Inflammatory macrophage treated with lipopolysaccharide for 1 hour (primary cell): ENCODE data around the gene MAGI1.
"Not testable (repeated sequence)": the region's sequence is repeated elsewhere in the genome, so short reads cannot be mapped to it uniquely, and the experiment has no call there.

Source experiments
- DNase-seq, 2 donors: peaks; one replicate each; pipeline ENCODE4 v3.0.0-alpha.2; 2020 to 2022

Gene MAGI1

DNA sequence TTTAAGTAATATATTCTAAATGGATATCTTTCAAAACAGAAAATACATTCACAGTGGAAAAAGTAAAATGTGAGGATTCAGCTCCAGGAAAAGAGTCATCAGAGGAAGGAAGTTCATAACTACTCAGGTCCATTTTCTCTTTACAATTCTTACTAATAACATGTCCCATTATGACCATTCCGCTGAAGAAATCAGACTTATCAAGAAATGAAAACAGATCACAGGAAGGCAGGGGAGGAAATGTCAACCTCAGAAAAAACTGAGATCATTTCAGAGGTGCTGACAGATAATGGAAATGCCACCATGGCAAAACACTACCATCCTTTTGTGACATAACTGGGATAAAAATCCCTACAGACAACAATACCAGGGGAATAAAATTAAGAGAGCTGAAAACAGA, 139.5 kb downstream of the MAGI1 start:
- DNase-seq = no peak

DNA sequence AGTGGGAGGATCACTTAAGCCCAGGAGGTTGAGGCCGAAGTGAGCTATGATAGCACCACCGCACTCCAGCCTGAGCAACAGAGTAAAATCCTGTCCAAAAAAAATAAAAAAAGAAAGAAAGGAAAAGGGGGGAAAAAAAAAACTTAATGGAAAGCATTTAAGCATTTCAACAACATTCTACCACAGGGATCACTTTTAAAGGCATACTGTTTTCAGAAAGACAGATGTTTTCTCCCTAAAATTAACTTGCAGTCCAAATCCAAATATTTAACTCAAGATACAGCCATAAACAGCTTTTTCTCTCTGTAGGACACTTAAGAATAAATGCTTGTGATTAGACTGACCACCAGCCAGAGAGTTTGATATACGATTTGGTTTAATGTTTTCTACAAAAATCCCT, 141.0 kb downstream of the MAGI1 start:
- no peak for DNase-seq

DNA sequence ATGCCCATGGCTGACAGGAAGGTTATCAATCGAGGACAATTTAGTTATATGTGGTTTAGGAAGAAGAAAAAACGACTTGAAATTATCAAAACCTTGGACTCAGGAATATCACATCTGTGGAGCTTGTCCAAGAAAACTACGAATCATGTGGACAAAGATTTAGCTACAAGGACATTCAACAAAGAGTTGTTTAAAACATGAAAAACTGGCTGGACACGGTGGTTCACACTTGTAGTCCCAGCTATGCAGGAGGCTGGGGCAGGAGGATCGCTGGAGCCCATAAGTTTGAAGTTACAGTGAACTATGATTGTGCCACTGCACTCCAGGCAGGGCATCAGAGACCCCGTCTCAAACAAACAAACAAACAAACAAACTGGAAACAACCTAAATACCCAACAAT, 142.4 kb downstream of the MAGI1 start:
- DNase-seq = no peak

DNA sequence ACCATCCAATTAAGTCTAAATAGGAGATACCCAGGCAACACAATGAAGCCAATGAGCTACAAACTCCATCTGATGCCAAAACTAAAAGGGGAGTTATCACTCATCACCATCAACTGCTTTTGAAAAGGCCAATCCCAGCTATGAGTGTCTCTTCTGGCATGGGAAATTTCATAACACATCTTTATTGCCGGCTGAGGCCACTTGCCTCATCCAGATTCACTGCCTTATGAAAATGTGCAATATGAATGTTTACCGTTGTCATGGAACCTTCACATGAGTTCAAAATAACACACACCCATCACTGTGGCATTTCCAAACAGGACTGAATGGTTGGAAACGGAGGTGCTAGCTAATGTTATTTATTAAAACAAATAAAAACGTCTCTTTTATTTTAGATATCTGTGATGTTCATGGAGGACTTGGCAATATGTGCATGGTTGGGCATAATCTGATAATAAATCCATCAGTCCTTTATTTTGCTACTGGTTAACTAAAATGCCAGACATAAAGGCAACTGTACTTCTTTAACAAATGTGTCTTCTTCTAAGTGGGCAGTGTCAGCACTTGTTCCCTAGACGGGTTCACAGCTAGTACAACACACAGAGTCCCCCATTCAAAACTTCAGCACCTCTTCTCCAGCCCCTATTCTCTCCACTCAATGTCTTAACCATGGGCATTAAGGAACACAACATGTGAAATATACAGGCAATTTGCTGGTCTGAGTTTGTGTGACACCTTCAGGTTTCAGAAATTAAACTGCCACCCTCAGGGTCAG, 143.9 kb downstream of the MAGI1 start:
- DNase-seq = no peak

DNA sequence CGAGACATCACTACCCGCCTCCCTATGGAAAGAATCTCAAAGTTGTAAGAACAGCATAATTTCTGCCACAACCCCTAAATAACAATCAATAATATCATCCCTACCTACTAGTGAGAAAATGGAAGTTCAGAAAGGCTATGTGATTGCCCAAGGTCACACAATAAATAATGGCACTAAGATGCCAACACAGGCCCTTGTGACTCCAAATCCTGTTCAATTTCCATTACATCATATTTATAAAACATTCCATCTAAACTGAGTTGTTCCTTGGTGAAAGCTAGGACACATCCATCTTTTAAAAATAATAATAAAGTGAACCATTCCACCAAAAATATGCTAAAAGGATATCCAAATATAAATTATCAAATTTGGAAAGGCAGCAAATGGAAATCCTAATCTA, 144.6 kb downstream of the MAGI1 start:
- DNase-seq = no peak

DNA sequence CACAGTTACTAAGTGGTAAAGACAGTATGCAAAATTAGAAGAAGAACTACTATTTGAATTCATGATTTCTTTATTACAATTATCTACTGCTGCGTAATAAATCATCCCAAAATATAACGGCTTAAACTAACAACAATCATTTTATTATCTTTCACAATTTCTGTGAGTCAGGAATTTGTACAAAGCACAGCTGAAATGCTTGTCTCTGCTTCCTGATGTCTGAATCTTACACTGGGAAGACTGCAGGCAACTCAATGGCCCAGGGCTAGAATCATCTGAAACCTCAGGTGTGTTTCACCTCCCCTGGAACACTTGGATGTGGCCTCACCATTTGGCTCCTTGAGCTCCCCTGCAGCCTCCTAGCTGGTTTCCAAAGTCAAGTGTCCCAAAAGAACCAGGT, 145.1 kb downstream of the MAGI1 start:
- no peak for DNase-seq

DNA sequence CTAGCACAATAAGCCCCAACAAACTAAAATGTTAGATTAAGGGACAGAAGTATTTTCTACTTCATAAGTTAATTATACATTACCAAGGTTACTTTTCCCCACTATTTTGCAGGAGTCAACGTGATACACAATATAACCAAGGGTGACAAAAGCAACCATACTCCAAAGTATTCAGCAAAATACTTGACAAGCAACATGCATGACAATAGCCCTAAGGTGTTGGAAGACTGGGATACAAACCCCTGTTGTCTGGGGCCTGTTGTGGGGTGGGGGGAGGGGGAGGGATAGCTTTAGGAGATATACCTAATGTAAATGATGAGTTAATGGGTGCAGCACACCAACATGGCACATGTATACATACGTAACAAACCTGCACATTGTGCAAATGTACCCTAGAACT, 147.2 kb downstream of the MAGI1 start:
- not testable (repeated sequence) for DNase-seq

DNA sequence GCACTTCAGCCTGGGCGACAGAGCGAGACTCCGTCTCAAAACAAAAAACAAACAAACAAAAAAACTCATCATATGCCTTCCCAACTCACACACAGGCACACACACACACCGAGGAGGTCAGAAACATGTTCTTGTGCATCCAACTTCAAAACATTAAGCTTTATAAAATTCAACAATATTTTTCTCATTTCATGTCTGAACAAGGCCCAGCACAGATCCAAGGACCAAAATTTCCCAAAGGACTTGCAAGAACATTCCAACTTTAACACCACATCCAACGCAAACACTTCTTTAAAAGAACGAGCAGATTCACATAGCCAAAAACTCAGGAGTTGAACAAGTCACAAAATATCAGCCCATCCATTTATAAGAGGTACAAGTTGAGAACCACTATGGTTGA, 148.4 kb downstream of the MAGI1 start:
- no peak for DNase-seq

DNA sequence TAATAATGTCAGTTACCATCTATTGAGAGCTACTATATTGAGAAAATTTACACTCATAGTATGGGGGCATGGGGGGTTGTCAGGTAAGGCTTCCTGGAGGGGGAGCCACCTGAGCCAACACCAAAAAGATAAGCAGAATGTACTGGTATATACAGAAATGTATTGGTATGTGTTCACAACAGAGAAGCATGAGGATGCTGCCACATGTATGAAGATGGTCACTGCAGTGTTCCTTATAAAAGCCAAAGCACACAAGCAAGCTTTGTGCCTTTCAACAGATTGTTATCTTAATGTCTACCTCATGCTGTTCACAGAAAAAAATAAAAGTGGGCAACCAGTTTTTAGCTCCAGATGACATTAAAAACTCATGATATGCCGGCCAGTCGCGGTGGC, 149.0 kb downstream of the MAGI1 start:
- DNase-seq = no peak

DNA sequence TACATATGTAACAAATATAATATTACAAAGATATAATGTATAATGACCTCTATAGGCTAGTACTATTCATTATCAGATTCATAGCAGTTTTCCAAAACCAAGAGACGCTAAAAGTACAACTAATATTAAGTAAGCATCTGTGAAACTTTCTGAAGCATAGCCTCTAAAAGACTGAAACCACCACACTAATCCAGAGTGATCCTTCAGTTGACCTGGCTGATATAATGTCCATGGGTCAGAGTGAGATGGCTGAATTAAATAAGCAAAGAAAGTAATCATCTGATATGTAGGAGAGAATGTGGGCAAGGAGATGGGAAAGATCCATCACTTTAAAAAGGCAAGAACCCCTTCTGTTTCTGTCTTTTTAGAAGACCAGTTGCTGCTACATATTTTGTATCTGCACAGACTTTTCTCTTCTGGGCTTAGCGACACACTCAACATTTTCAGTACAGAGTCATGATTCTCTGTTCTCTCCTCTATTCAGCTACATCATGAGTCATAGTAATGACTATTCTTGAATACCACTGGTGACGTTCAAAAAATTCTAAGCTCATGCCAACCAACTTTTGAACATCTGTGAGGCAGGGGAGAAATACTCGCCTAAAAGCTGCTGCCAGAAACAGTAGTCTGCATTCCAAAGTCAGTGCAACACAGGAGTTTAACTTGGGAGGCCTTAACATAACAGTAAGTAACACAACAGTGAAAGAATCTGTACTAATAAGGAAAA, 149.6 kb downstream of the MAGI1 start:
- DNase-seq = no peak

DNA sequence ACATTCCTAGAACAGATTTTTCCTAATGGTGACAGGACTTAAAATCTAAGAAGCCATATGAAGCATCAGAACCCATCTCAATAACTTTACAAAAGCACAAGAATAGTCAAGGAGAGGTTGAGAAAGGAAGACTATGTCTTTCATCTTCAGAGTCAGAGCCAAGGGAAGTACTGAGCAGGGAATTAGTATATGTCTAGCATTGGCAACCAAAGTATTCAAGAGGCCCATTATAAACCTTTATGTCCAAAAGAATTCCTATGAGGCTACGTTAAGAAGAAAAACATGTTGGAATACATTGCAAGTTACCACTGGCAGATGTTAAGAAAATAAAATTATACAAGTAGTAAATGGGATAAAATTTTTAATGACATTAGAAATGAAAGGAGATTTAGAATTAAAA, 150.5 kb downstream of the MAGI1 start:
- no peak for DNase-seq

DNA sequence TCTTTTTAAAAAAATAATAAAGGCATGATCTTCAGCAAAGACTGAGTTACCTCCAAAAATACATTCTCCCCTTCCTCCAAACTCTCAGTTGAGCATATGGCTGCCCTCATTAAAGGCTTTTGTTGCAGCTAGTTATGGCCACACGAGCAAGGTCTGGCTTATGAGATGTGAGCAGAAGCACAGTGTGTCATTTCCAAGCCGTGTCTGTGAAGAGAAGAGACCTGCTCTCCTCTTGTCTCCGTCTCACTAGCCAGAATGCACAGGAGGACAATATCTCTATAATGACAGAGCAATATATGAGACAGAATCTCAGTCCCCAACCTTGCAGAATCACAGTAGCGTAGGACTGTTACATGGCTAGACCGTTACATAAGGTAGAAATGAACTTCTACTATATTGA, 152.3 kb downstream of the MAGI1 start:
- DNase-seq = no peak

DNA sequence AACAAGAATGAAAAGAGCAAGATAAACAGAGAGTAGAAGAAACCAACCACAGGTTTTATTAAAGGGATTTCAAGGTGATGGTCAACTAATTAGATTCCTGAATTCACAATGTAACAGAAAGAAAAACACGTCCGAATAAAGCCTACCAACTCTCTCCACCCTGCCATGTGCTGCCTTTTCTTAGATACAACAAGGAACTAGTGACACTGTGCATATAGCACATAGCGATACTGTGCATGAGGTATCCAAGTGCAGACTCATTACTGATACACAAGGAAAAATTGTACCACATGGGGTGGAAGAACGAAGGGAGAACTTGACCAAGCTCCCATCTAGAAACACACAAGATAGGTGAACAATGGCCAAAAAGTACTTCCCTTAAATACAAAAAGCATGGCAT, 154.6 kb downstream of the MAGI1 start:
- no peak for DNase-seq

DNA sequence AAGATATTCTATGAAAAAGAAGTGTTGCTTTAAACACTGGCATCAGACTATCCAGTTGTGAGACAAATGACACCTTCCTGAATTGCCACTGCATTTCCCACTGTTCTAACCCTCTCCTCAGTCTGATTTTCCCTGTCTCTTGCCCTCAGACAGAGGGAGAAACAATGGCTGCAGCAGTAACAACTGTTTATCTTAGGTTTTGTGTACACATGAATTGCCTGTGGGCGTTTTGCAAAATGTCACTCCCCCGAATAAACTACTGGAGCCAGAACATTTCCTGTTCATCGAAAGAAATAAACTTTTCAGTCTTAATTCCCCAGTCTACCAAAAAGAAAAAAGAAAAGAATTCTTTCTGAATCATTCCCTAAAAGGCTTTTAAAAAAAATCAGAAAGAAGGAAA, 155.1 kb downstream of the MAGI1 start:
- DNase-seq = no peak

DNA sequence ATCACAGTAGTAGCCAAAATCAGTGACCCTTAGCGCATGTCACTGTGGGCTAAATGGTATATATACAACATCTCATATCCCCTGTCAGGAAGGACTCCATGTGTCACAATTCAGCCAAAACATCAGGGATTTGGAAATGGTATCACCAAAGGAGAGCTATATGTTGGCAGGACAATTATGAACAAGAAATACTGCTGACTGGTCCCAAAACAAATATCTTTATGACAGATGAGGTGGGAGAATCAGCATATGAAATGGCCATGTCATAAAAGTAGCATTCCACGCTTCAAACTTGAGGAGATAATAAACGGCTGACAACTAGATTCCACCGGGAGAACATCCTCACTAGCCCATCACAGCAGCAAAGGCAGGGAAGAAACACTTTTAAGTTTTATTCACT, 158.4 kb downstream of the MAGI1 start:
- DNase-seq = no peak

DNA sequence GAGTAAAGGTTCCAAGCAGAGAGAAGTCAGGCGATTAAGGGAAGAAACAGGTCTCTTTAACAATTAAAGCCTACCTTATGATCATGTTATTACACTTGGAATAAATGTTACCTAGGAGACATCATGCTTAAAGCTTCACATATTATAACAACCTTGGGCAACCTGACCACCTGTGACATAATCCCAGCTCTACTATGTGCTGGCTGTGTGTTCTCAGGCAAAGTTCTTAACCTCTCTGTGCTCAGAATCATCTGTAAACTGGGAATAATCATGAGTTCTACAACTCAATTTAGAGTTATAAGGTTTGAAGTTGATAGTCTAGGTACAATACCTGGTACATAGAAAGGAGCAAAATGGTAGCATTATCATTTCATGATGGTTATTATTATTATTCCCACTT, 159.3 kb downstream of the MAGI1 start:
- DNase-seq = no peak

DNA sequence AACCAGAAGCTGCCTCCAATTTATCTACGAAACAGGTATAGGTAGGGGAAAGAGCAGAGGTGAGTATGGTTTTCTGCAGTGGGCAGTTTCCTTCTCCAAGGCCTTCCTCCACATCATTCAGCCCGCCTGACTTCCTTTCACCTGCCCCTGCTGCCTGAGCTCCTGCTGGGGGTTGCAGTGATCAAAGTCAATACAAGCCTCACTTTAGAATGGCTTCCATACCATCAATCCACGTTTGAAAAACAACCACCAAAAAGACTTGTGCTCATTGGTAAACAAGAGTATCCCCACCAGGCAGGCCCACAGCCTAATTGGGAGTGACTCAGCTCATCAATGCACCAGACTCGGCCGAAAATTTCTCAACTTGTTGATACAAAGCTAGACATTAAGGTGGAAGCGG, 159.9 kb downstream of the MAGI1 start:
- no peak for DNase-seq

DNA sequence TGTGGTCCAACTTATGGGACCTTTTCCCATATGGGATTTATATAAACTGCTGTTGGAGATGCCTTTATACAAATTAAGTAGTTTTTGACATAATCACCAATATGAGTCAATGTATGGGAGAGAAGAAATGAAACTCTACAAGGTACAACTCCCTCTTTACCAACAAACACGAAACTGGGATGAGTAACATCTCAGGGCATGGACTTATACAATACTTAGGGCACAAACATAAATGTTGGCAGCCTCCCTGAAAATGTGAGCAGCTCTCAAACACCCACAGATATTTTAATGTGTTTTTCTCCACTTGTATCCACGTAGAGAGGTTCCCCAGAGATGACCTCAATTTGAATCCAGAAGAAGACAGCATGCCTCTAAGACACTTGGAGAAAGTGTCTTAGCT, 161.6 kb downstream of the MAGI1 start:
- DNase-seq = no peak

DNA sequence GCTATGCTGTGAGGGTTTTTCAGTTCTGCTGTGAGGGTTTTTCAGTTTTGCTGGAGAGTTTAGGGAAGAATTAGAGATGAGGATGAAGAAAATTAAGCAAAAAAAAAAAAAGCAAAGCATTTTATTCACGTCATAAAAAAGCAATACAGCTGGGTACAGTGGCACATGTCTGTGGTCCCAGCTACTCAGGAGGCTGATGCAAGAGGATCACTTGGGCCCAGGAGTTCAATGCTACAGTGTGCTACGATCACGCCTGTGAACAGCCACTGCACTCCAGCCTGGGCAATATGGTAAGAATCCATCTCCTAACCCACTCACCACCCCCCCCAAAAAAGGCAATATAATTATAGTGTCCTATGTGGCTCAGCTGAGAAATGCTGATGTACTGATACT, 162.7 kb downstream of the MAGI1 start:
- no peak for DNase-seq

DNA sequence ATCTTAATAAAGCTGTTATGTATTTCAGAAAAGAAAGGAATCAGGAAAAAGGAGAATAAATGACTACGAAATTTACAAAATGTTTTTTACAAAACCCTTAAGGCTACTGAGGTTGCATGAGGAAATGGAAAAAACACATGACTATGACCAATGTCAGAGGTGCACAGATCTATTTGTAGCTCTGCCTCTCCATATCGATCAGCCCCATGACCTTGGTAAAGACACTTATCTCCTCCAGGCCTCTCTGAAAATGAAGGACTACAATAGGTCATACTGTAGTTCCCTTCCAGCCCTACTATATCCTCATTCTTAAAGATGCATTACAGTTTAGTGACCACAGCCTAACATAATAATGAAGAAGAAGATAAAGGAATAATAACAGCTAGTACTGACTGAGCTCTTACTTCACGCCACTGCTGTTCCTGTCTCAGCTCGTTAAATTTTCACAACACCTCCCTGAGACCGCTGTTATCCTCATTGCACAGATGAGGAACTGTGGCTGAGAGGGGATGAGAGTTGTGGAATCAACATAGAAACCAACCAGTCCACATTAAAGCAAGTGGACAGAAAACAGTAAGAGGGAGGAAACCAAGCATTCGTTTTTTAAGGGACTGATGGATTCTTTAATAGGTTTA, 163.2 kb downstream of the MAGI1 start:
- no peak for DNase-seq

DNA sequence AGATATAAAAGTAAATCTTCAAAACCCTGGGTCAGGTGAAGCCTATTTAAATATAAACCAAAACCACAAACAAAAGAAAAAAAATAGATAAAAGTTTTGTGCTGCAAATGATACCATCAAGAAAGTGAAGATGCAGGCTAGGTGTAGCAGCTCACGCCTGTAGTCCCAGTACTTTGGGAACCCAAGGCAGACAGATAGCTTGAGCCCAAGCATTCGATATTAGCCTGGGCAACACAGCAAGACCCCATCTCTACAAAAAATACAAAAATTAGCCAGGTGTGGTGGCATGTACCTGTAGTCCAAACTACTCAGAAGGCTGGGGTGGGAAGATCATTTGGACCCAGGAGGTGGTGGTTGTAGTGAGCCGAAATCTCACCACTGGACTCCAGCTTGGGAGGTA, 164.8 kb downstream of the MAGI1 start:
- DNase-seq = no peak

DNA sequence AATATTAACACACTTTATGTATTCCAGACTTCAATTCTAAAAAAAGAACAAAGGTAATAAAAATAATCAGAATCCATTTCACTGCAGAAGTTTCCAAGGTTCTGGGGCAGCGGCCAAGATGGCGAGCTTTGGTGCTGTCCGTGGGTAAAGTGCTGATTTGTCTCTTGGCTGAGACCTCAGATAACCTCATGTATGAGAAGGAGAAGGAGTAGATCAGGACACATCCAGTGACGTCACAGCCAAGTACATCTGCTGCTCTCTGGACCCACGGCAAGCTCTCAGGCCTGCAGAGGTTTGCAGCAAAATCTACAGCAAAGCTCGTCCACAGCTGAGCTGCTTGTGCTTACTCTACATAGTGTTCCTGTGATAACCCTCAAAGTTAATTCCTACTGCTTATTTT, 165.7 kb downstream of the MAGI1 start:
- DNase-seq = no peak

DNA sequence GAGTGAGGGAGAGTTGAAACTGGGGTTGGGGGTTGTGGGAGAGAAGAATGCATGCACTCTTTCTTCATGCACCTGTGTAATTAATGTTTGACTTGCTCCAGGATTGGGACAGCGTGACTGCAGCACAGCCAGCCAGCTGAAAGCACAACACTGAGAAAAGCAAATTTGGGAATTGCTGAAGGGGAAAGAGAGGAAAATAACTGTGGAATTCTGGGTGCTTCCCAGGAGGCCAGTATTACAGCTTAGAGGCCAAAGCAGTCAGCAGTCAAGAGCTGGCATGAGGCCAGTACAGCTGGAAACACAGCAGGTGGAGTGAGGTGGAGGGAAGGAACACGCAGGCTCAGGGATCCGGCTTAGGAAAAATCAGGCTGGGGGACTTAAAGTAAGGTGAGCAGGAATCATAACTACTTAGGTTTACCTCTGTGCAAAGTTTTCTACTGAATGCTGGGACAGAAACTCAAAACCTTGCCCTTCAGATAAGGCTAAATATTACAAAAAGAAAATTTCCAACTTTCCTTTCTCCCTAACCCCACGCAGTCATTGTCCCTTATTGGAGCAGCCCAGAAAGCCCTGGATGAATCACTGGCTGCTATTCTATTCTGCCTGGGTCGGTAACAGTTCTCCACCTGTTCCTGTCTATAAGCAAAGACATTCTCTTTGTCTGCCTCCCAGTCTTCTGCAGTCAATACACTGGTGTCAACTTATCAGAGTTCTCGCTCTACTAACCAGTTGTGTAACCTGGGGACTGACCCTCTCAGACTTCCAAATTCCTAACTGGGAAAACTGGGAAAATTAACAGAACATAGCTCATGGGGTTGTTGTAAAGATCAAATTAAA, 167.2 kb downstream of the MAGI1 start:
- DNase-seq = no peak
